BLaER1 (cell line): ENCODE results near the gene ADAM17.
"Not testable (repeated sequence)": the region's sequence is repeated elsewhere in the genome, so short reads cannot be mapped to it uniquely, and the experiment has no call there.

Experiments used
- H3K27ac ChIP-seq: shearing (Covaris generic); formaldehyde crosslinking; 2 replicates; pipeline ENCODE4 v1.8.1; 2022
- H3K27me3 ChIP-seq: shearing (Covaris generic); formaldehyde crosslinking; 2 replicates; pipeline ENCODE4 v1.8.1; 2022
- H3K36me3 ChIP-seq: shearing (Covaris generic); formaldehyde crosslinking; 2 replicates; pipeline ENCODE4 v1.8.1; 2022
- H3K4me1 ChIP-seq: shearing (Covaris generic); formaldehyde crosslinking; 2 replicates; pipeline ENCODE4 v1.8.1; 2022
- H3K4me2 ChIP-seq: shearing (Covaris generic); formaldehyde crosslinking; 2 replicates; pipeline ENCODE4 v1.8.1; 2022
- H3K4me3 ChIP-seq: shearing (Covaris generic); formaldehyde crosslinking; 2 replicates; pipeline ENCODE4 v1.8.1; 2022
- H3K9ac ChIP-seq: shearing (Covaris generic); formaldehyde crosslinking; 2 replicates; pipeline ENCODE4 v1.8.1; 2022
- H3K9me3 ChIP-seq: shearing (Covaris generic); formaldehyde crosslinking; 2 replicates; pipeline ENCODE4 v1.8.1; 2022
- H4K20me1 ChIP-seq: shearing (Covaris generic); formaldehyde crosslinking; 2 replicates; pipeline ENCODE4 v1.8.1; 2022
- Cebpa-rat ChIP-seq: shearing (Covaris generic); IDR thresholded peaks from 2 replicates; pipeline ENCODE4 v1.8.1; 2022

Gene ADAM17

DNA sequence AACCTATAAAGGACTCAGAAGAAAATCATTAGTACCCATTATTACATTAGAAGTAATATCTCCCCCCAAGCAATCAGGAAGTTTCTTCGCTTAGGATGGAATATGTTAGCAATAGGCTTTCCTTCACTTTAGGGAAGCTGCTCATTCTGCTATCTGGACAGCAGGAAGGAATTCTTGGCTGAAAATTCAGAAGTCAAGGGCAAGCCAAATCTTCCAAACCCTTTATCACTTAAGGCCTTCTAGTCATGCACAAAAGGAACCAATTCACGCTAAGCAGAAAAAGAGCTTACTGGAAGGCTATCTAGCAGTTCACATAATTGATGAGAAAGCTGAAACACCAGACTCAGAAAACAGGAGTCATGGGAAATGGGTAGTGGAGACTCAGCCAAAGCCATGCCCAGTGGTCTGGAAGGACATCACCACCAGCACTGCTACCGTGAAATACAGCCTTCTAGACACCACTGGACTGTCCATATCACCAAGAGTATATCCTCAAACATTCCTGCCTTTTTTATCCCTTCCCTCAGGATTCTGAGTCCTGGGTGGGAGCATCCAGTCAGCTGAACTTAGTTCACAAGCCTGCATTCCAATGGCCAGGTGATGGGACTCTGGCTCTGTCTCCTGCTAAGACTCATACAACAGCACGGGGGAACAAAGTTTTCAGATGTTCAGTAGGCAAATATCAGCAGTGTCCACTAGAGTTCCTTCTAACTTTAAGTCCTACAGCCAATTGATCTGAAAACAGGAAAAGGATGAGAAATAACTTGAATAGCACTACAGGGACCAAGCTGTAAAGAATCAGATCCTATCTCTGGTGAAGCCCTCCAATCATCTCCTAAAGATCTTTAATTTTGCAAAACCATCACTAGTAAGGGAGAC, 14.8 kb upstream of the ADAM17 start:
- Histone ChIP-seq H3K9ac (no peak overlapping the region), H3K9me3 (no peaks in the 10 kb centered on the region), H3K27me3 (no peaks in the 10 kb centered on the region), H3K27ac (no peak overlapping the region), H4K20me1 (no peaks in the 10 kb centered on the region), H3K36me3 (no peaks in the 10 kb centered on the region), H3K4me2 (no peak overlapping the region), H3K4me3 (no peak overlapping the region), H3K4me1 (peaks cover 31% of the 10 kb centered on the region)
- no peak for TF ChIP-seq Cebpa-rat

GRCh38 chr2:9565436-9566153, 10.0 kb upstream of the ADAM17 start:
- Histone ChIP-seq H3K9me3 (no peaks in the 10 kb centered on the region), H4K20me1 (no peaks in the 10 kb centered on the region), H3K27me3 (no peaks in the 10 kb centered on the region), H3K27ac (no peak overlapping the region), H3K4me2 (no peak overlapping the region), H3K4me1 (peaks cover 17% of the 10 kb centered on the region), H3K36me3 (no peaks in the 10 kb centered on the region), H3K4me3 (no peak overlapping the region), H3K9ac (no peak overlapping the region)
- TF ChIP-seq Cebpa-rat = no peak

- H3K36me3 ChIP-seq = peaks cover 7% of the 10 kb centered on the region; the same call in 1 of the 2 replicates
- no peak overlapping the region for H3K4me3 ChIP-seq
- no peak for TF ChIP-seq Cebpa-rat
- peaks cover 28% of the 10 kb centered on the region for H3K4me1 ChIP-seq
- H3K27me3 ChIP-seq = no peaks in the 10 kb centered on the region
- no peak overlapping the region for H3K9ac ChIP-seq
- no peak overlapping the region for H3K4me2 ChIP-seq
- H4K20me1 ChIP-seq = no peaks in the 10 kb centered on the region
- no peaks in the 10 kb centered on the region for H3K9me3 ChIP-seq
- no peak overlapping the region for H3K27ac ChIP-seq
Measured at GRCh38 chr2:9560628-9561027, 5.0 kb upstream of the ADAM17 start.

DNA sequence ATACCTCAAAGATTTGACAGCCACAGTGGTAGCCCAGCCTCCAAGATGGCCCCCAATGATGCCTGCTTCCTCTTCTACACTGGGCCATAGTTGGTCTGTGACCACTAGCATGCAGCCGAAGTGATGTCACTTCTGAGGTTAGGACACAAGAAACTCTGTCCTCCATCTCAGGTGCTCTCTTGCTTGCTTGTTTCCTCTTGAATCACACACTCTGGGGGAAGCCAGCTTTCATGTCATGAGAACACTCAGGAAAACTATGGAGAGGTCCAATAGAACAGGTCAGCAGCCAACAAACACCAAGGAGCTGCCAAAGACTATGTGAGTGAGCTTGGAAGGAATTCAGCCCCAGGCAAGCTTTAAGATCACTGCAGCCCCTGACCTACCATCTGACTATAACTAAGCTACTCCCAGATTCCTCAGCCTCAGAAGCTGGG, 3.3 kb upstream of the ADAM17 start:
- Histone ChIP-seq H3K36me3 (peaks cover 7% of the 10 kb centered on the region; the same call in 1 of the 2 replicates), H4K20me1 (peaks cover 10% of the 10 kb centered on the region; the same call in 1 of the 2 replicates), H3K27me3 (no peaks in the 10 kb centered on the region), H3K4me3 (no peak overlapping the region), H3K4me1 (peaks cover 34% of the 10 kb centered on the region), H3K4me2 (no peak overlapping the region), H3K9ac (no peak overlapping the region), H3K9me3 (no peaks in the 10 kb centered on the region), H3K27ac (no peak overlapping the region)
- no peak for TF ChIP-seq Cebpa-rat

DNA sequence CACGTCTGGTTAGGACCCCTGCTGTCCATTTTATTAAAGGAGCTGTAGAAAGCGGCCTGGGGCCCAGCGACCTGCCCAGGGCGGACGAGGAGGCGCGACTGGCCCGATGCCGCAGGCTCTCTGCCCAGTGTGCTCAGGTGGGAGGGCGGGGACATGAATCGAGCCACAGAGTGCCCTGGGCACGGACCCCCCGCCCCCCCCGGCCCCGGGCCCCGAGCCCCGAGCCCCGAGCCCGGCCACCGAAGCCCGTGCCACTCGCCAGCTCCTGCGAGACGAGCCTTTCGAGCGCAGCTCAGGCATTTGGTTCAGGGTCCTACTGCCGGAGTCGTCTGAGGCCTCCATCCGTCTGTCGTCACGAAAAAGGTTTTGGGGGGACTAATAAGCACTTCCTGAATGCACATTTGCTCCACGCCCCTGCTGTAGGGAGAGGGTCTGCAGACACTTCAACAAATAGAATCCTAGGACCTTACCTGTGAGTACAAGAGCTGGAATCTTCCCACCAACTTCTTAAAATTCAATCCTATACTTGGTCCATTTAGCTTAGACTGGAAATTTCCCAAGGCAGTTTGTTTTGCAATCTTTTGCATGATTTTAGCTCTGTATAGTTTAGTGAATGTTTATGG, 602 bp upstream of the ADAM17 start:
- peak overlapping the region; percentile 91 for H3K4me2 ChIP-seq
- peaks cover 36% of the 10 kb centered on the region; the same call in 1 of the 2 replicates for H4K20me1 ChIP-seq
- H3K9ac ChIP-seq = peak overlapping the region; percentile 98
- H3K27me3 ChIP-seq = no peaks in the 10 kb centered on the region
- peaks cover 50% of the 10 kb centered on the region for H3K4me1 ChIP-seq
- peaks cover 7% of the 10 kb centered on the region; the same call in 1 of the 2 replicates for H3K36me3 ChIP-seq
- peak overlapping the region; percentile 98 for H3K27ac ChIP-seq
- no peaks in the 10 kb centered on the region for H3K9me3 ChIP-seq
- no peak for TF ChIP-seq Cebpa-rat
- H3K4me3 ChIP-seq = peak overlapping the region; percentile 94

DNA sequence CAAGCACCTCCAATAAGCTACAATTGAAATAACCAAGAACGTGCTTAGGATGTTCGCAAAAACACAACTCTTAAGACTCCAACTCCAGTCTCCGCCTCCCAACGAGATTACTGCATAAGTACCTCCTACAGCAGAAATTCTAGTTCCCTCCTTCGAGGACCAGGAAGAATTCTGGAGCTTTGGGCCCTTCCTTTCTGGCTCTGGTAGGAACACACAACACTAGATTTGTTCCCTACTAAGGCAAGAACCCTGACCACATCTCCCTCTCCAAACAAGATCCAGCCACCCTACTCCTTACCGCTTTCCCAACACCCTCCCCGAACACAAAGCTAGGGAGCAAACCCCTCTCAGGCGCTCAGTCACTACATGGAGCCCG, 721 bp downstream of the ADAM17 start:
- H4K20me1 ChIP-seq = peaks cover 40% of the 10 kb centered on the region; the same call in 1 of the 2 replicates
- H3K4me1 ChIP-seq = peaks cover 63% of the 10 kb centered on the region
- H3K9me3 ChIP-seq = no peaks in the 10 kb centered on the region
- peak overlapping the region; percentile 94 for H3K4me3 ChIP-seq
- H3K27ac ChIP-seq = peak overlapping the region; percentile 98
- H3K4me2 ChIP-seq = peak overlapping the region; percentile 91
- peak overlapping the region; percentile 98 for H3K9ac ChIP-seq
- no peak for TF ChIP-seq Cebpa-rat
- peaks cover 7% of the 10 kb centered on the region; the same call in 1 of the 2 replicates for H3K36me3 ChIP-seq
- H3K27me3 ChIP-seq = no peaks in the 10 kb centered on the region

DNA sequence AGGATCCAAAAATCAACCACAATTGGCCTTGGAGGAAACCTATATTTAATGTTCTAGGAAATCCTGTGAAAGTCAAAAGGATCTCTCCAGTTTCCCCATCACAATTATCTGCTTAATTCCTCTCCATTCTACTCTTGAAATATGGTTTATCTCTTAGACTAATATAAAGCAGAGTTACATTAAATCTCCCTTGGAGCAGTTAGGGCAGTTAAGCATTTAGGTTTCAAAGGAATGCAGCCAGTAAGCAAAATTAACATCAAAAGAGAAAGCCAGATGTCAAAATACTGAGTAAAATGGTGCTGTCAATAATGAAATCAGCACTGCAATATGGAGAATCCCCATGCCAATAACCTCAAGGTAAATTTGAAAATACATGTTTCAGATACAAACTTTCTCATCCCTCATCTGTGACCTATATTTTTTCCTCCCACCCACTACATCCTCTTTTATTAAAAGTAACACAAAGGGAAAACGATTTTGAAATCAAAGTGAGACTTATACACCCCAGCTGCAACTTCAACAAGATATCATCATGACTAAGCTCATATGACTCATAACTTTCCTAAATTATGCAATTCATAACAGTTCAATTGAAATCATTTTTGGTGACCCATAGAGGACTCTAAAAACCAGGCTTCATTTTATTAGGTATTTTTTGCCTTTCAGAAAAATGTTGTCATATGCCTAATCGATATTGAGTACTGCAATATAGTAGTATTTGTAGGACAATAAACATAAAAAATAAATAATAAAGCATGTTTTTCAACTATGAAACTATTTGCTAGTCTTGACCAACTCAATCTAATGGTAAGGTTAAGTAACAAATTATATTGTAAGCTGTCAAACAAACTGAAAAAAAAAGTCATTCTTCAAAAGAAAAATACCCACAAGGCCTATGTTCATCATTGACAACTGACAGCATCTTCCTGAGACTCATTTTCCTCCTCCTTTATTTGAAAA, 3.1 kb downstream of the ADAM17 start:
- peak overlapping the region; percentile 69 for H3K27ac ChIP-seq
- peaks cover 82% of the 10 kb centered on the region for H3K4me1 ChIP-seq
- no peaks in the 10 kb centered on the region for H3K9me3 ChIP-seq
- peak overlapping the region; percentile 91 for H3K4me2 ChIP-seq
- TF ChIP-seq Cebpa-rat = peak; percentile 28; the same call in 1 of the 2 replicates
- peaks cover 46% of the 10 kb centered on the region; the same call in 1 of the 2 replicates for H4K20me1 ChIP-seq
- no peaks in the 10 kb centered on the region for H3K36me3 ChIP-seq
- H3K27me3 ChIP-seq = no peaks in the 10 kb centered on the region
- 0 out of 2 replicates have a peak overlapping the region, but pooled peaks have one; percentile 34 for H3K9ac ChIP-seq
- peak overlapping the region; percentile 29; the same call in 1 of the 2 replicates for H3K4me3 ChIP-seq

DNA sequence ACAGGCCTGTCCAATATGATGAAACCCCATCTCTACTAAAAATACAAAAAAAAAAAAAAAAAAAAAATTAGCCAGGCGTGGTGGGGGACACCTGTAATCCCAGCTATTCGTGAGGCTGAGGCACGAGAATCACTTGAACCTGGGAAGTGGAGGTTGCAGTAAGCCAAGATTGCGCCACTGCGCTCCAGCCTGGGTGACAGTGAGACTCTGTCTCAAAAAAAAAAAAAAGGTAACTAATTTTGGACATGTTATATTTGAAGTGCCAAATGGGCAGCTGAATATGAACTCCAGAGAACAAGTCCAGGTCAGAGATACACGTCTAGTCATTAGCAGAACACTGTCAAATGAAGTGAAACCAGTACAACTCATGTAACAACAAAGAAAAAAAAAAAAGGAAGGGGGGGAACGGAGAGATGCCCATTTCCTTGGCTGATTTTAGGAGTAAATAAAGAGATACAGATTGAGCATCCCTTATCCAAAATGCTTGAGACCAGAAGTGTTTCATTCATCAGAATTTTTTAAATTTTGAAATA, 4.7 kb downstream of the ADAM17 start:
- peak overlapping the region; percentile 45; the same call in 1 of the 2 replicates for H3K27ac ChIP-seq

More for the DNA sequence above, 4.7 kb downstream of the ADAM17 start:
- H3K4me3 ChIP-seq, H3K9ac ChIP-seq, H3K36me3 ChIP-seq, H3K27me3 ChIP-seq, H3K9me3 ChIP-seq: not testable (repeated sequence)
- Histone ChIP-seq H3K4me1 (peaks cover 87% of the 10 kb centered on the region), H3K4me2 (peak overlapping the region; percentile 91), H4K20me1 (peaks cover 46% of the 10 kb centered on the region; the same call in 1 of the 2 replicates)
